Adipocyte (in vitro differentiated cells): ENCODE results near the gene EFNB3.

Experiments
- DNase-seq: peaks from one replicate; pipeline ENCODE4 v3.0.0-alpha.2; 2015; ENCODE audit warnings: low read depth
- H3K27me3 ChIP-seq: replicated peaks from 2 replicates; pipeline ENCODE4 v1.7.0; 2013; ENCODE audit warnings: mild to moderate bottlenecking, low read length, moderate library complexity; ENCODE audit not compliant: control insufficient read depth, insufficient read depth
- H3K36me3 ChIP-seq: 2 replicates; pipeline ENCODE4 v1.7.0; 2013; ENCODE audit warnings: low read length, mild to moderate bottlenecking, moderate library complexity; ENCODE audit not compliant: control insufficient read depth, insufficient read depth, severe bottlenecking
- H3K4me1 ChIP-seq: 2 replicates; pipeline ENCODE4 v1.7.0; 2013; ENCODE audit warnings: mild to moderate bottlenecking, low read length, moderate library complexity; ENCODE audit not compliant: control insufficient read depth, insufficient read depth
- H3K4me3 ChIP-seq: 2 replicates; pipeline ENCODE4 v1.7.0; 2013; ENCODE audit warnings: mild to moderate bottlenecking, low read length, moderate library complexity
- H3K9ac ChIP-seq: 2 replicates; pipeline ENCODE4 v1.7.0; 2013; ENCODE audit warnings: mild to moderate bottlenecking, low read length, moderate library complexity
- H3K9me3 ChIP-seq: 2 replicates; pipeline ENCODE4 v1.7.0; 2013; ENCODE audit warnings: mild to moderate bottlenecking, low read length, moderate library complexity; ENCODE audit not compliant: control insufficient read depth

EFNB3 gene

DNA sequence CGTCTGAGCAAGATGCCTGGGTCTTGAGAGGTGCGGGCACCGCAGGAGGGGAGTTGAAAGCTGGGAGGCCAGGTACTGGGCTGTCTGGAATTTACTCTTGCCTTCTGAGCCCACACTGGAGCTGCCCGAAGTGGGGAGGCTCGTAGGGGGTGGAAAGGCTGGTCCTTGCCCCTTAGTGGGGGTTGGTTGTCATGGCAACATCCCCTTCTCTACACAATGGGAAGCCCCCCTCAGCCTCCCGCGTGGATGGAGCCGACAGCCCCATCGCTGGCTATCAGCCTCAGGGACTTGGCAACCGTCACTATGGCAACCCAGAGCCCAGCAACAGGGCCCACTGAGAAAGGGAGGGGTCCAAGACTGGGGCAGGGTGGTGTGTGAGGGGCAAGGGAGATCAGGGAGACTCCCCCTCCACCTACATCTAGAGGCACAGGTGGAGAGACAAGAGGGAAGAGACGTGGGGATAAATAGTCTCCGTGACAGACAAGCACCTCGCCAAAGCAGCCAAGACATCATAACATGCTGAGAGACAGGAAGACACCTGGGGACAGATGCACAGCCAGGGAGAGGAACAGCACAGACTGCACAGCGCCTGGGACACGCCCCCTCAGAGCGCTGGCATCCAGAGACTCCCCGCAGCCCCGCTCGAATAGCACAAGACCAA lies 7.2 kb downstream of the EFNB3 start:
- no peaks in the 10 kb centered on the region for H3K36me3 ChIP-seq
- peaks cover 58% of the 10 kb centered on the region for H3K27me3 ChIP-seq
- no peak for DNase-seq
- H3K4me1 ChIP-seq, result peaks cover 7% of the 10 kb centered on the region
- H3K4me3 ChIP-seq, result no peak overlapping the region
- H3K9ac ChIP-seq, result no peak overlapping the region
- H3K9me3 ChIP-seq, result no peaks in the 10 kb centered on the region

DNA sequence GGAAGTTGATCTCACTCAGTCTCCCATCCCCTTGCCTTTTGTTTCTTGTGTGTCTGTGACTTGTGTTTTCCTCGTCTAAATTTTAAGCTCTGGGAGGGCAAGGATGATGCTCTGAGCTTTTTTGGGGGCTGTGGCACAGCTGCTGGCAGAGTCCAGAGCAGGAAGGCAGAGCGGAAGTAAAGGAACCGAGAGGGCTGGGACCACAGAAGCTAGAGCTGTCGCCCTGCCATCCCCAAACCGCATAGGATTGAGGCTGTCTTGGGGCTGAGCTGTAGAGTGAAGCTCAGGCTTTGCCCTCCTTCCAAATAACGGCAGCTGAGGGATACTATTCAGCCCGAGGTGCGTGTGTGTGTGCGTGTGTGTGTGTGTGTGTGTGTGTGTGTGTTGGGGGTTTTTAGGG lies 8.8 kb downstream of the EFNB3 start:
- Histone ChIP-seq H3K4me3 (no peak overlapping the region), H3K4me1 (peaks cover 7% of the 10 kb centered on the region), H3K36me3 (no peaks in the 10 kb centered on the region), H3K27me3 (peaks cover 53% of the 10 kb centered on the region), H3K9ac (no peak overlapping the region), H3K9me3 (no peaks in the 10 kb centered on the region)
- DNase-seq, result no peak

DNA sequence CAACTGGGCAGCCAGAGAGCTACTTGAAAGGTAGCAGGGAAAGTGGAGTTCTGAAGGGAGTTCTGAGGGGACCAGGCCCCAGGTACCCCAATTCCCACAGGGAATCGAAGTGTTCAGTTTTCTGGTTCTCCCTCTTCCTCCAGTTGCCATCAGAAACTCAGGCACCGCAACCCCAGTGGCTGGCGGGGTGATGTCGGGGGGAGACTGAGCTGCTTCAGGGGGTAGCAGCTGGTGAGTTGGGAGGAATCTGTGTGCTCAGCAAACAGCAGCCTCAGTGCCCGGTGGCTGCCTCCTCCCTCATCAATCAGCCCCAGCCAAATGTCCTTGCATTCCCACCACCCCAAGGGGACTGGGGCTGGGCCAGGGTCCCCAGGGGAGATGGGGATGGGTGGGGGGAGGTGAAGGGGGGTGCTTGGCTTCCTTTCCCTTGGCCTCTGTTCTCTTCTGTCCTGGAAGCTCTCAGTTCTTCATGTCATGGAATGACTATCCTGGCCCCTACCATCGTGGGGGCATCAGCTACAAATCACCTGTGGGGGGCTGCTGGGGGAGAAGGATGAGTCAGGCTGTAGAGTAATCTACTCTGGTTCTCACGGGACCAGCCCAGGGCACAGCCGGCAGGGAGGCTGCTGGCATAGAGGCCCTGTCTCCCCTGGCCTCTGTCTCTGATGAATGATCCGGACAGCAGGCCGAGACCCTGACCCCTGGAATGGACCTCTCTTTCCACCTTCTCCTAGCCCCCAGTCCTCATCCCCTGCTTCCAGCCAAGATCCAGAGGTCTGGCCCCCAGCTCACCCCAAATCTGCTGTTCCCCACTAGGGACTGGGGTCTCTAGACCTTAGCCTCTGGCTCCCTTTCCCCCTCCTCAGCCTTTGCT lies 10.0 kb downstream of the EFNB3 start:
- no peak for DNase-seq
- H3K4me1 ChIP-seq, result peaks cover 7% of the 10 kb centered on the region
- H3K9me3 ChIP-seq, result no peaks in the 10 kb centered on the region
- H3K27me3 ChIP-seq, result peaks cover 61% of the 10 kb centered on the region
- no peak overlapping the region for H3K4me3 ChIP-seq
- H3K9ac ChIP-seq, result no peak overlapping the region
- no peaks in the 10 kb centered on the region for H3K36me3 ChIP-seq

DNA sequence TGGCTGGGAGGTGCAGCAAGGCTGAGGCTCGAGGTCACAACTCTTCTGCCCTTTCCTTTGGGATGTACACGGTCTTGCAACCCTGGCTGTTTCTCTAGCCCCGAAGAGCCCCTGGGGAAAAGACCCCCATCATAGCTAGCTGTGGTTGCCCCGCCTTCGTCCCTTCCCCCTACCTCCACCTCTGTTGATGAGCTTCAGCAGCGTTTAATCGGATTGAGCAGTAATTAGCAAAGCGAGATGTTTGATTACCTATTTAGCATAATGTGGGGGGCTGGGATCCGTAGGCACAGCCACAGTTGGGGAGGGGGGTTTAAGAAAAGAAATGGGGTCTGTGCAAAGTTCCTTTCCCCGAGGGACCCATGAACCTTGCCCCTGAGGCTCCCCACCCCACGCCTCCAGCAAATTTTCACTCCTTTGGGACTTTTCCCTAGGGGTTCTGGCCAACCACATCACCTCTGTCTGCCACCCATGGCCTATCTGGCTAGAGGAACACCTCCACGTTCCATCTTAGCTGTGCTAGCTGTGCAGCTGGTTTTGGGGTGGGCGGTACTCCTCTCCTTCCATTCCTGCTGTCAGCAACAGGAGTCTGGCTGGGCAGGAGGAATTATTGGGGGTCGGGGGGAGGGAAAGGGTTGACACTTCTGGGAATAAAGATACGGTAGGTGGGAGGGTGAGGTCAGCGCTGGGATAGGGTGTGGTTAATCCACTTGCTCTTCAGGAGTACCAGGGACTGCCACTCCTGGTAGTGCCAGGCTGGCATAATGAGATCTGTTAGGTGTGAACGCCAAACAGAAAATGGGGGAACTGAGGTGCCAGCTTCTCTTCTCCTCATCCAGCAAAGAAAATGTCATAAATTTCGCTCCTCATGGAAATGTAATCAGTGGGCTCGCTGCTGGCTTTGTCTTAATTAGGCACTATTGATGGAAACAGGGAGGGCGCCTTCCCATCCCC lies 11.2 kb downstream of the EFNB3 start:
- Histone ChIP-seq H3K9me3 (no peaks in the 10 kb centered on the region), H3K4me3 (peak overlapping the region; percentile 80), H3K4me1 (peaks cover 7% of the 10 kb centered on the region), H3K9ac (peak overlapping the region; percentile 74), H3K27me3 (peaks cover 59% of the 10 kb centered on the region), H3K36me3 (no peaks in the 10 kb centered on the region)
- DNase-seq, result no peak

DNA sequence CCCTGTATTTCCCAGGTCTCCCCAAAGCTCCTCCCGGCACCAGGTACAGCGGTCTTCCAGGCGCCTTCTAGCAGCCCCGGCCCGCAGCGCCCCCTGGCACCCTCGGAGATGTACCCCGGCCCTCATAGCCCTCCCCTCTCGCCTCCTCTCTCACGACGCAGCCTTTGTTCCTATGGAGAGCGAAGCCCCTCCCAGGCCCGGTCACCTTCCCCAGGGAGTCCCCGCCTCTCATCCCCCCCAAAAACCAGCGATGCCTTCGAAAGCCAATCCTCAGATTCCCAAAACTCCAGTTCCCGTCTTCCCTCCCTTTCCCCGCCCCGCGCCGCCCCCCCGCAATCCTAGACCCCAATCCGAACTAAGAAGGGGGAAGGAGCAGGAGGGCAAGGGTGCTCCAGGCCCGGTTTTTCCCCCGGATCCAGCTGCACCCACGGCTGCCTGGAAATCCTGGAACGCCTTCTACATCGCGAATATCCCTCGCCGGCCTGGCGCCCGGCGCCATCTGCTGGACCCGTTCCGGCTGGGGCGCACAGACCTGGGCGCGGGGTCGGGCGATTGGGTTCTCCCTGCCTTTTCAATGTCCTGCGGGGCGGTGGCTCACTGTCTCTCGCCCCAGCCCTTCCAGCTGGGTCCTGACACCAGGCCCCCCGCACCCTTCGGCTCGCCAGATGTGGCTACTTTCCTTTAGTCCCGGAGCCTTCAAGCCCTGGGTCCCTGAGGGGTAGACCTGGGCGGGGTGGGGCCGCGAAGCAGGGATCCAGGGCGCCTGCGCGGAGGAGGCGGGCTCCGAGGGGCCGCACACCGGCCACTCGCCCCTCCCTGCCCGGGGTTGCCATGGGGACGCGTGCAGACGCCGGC lies 12.1 kb downstream of the EFNB3 start, which contains the start of gene DNAH2:
DNAH2 (plus strand) TSS at position 844 of the 855 bp plus-strand sequence. CDS start 1,991 bp downstream, outside the sequence.
- peaks cover 7% of the 10 kb centered on the region for H3K4me1 ChIP-seq

DNA sequence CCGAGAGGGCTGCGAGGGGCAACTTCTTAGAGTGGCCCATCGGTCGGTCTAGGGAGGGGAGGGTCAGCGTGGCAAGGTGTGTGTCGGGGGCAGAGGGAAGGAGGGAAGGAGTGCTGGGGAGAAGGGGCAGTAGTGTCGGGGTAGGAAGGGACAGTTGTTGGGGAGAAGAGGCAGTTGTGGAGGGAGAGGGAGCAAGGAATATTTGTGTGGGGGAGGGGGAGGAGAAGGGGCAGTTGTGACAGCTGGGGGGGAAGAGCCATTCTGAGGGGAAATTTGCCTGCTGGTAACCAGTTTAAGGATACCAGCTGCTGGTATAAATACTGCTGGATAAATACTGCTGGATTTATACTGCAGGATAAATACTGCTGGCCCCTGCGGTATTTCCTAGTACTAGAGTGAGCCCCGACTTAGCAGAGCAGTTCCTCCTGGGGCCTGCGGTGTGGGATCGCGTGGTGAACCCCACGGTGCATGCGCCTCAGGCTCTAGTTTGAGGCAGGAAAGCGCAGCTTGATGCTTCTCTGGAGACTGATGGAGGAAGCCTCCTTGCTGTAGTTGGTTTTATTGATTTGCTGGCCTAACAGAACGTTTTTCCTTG lies 12.9 kb downstream of the EFNB3 start:
- Histone ChIP-seq H3K36me3 (no peaks in the 10 kb centered on the region), H3K9ac (peak overlapping the region; percentile 74), H3K4me1 (peaks cover 9% of the 10 kb centered on the region), H3K27me3 (peaks cover 51% of the 10 kb centered on the region), H3K4me3 (peak overlapping the region; percentile 80), H3K9me3 (no peaks in the 10 kb centered on the region)
- DNase-seq, result peak; percentile 22

More for the DNA sequence above, 12.1 kb downstream of the EFNB3 start, which contains the start of gene DNAH2:
- no peaks in the 10 kb centered on the region for H3K9me3 ChIP-seq
- peaks cover 55% of the 10 kb centered on the region for H3K27me3 ChIP-seq
- peak within 1 kb of the TSS; percentile 74 for H3K9ac ChIP-seq
- H3K4me3 ChIP-seq, result peak within 1 kb of the TSS; percentile 80
- DNase-seq, result peak; percentile 89
- H3K36me3 ChIP-seq, result no peaks in the 10 kb centered on the region

DNA sequence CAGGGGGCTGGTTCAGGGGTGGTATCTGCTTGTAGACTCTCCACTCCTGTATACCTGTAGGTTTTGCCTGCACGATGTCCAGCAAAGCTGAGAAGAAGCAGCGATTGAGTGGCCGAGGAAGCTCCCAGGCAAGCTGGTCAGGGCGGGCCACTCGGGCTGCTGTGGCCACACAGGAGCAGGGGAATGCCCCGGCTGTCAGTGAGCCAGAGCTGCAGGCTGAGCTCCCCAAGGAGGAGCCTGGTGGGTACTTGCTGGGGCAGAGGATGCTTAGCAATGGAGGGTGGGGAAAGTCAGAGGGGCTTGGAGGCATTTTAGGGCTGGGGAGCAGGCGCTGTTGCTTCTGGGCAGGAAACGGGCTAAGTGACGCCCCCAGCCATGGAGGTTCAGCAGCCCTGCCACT lies 14.7 kb downstream of the EFNB3 start:
- H3K36me3 ChIP-seq, result no peaks in the 10 kb centered on the region
- peaks cover 9% of the 10 kb centered on the region for H3K4me1 ChIP-seq
- peaks cover 43% of the 10 kb centered on the region for H3K27me3 ChIP-seq
- H3K4me3 ChIP-seq, result no peak overlapping the region
- H3K9me3 ChIP-seq, result no peaks in the 10 kb centered on the region
- no peak overlapping the region for H3K9ac ChIP-seq
- no peak for DNase-seq

DNA sequence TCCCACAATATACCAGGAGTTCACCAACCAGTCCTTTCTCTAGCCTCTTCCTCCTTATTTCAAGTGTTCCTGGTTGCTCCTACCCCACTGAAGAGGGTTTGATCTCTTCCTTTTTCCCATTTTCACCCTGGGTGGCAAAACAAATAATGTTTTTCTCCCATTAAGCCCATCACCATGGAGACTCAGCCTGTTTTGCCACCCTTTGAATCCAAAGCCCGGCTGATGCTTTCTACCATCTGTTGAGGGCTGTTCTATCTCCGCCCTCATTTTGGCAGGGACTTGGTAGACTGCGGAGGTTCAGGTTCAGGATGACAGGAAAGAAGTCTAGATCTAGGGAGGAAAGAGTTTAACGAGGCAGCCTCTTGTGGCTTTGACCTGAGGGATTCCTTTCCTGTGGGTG lies 15.1 kb downstream of the EFNB3 start:
- Histone ChIP-seq H3K9ac (no peak overlapping the region), H3K36me3 (no peaks in the 10 kb centered on the region), H3K4me3 (no peak overlapping the region), H3K9me3 (no peaks in the 10 kb centered on the region), H3K4me1 (peaks cover 9% of the 10 kb centered on the region), H3K27me3 (peaks cover 42% of the 10 kb centered on the region)
- no peak for DNase-seq

DNA sequence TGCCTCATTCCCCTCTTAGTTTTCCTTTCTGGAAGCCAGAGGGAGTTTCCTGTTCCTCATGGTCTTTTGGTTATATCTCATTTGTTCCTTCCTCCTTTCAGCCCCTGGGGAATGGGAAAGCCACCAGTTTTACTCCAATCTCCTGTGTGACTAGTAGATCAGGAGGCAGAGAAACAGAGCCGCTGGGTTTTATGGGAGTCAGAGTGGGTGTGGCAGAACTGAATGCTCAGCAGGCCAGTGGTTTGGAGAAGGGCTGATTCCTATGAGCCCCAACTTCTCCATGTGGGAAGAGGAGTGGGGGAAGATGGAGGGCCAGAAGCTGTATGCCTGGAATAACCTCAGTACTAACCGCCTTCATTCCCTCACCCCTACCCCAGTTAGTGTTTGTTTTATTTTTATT lies 16.6 kb downstream of the EFNB3 start:
- H3K4me1 ChIP-seq, result peaks cover 6% of the 10 kb centered on the region
- DNase-seq, result no peak
- H3K27me3 ChIP-seq, result peaks cover 32% of the 10 kb centered on the region
- no peak overlapping the region for H3K4me3 ChIP-seq
- no peaks in the 10 kb centered on the region for H3K9me3 ChIP-seq
- H3K36me3 ChIP-seq, result no peaks in the 10 kb centered on the region
- H3K9ac ChIP-seq, result no peak overlapping the region

DNA sequence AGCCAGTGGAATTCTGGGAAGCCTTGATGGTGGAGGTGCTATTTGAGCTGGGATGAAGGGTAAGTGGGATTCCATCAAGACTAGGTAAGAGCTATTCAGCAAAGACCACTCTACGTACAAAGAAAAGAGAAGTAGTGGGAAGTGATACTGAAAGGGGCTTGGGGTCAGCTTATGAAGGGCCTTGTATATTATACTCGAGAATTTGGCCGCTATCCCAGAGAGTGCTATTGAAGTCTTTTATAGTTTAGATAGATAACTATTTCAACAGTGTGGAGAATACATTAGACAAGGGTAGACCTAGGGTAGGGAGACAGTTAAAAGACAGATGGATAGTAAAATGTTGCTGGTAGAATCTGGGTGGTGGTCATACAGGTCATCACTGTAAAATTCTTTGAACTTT lies 22.9 kb downstream of the EFNB3 start:
- Histone ChIP-seq H3K4me3 (no peak overlapping the region), H3K27me3 (peaks cover 17% of the 10 kb centered on the region), H3K36me3 (no peaks in the 10 kb centered on the region), H3K9me3 (no peaks in the 10 kb centered on the region), H3K4me1 (no peaks in the 10 kb centered on the region), H3K9ac (no peak overlapping the region)
- DNase-seq, result no peak
